HG03097 (cell line): Measurements from ENCODE around the gene ERN1.

ENCODE experiments used
- ATAC-seq: cut with Tn5 transposase; IDR thresholded peaks from one replicate; pipeline ENCODE4 v1.9.1; 2021; ENCODE audit not compliant: unreplicated experiment, low FRiP score

The ERN1 gene

GRCh38 chr17:64039106-64039400, 90.9 kb downstream of the ERN1 start:
- no peak for ATAC-seq

GRCh38 chr17:64038331-64039105, 91.4 kb downstream of the ERN1 start:
- ATAC-seq: no peak

DNA sequence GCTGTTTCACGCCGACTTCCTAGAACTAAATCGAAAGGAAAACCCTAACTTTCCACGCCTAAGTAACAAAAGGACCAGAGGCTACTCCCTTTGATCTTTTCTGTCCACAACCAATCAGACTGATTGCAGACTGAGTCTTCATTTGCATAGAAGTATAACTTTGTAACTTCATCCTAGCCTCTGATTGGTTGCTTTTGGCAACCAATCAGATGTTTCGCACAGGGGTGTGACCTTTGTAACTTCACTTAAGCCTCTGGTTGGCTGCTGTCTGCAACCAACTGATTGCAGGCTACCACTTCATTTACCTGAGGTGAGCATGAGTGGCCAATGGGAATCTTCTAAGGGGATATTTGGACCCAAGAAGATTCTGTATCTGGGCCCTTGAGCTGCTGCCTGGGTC, 92.1 kb downstream of the ERN1 start:
- no peak for ATAC-seq

GRCh38 chr17:64037180-64037579, 92.8 kb downstream of the ERN1 start:
- ATAC-seq: no peak

GRCh38 chr17:64036198-64036922, 93.6 kb downstream of the ERN1 start:
- ATAC-seq: no peak

- no peak for ATAC-seq
These were observed 97.9 kb downstream of the ERN1 start for GRCh38 chr17:64032081-64032480.

DNA sequence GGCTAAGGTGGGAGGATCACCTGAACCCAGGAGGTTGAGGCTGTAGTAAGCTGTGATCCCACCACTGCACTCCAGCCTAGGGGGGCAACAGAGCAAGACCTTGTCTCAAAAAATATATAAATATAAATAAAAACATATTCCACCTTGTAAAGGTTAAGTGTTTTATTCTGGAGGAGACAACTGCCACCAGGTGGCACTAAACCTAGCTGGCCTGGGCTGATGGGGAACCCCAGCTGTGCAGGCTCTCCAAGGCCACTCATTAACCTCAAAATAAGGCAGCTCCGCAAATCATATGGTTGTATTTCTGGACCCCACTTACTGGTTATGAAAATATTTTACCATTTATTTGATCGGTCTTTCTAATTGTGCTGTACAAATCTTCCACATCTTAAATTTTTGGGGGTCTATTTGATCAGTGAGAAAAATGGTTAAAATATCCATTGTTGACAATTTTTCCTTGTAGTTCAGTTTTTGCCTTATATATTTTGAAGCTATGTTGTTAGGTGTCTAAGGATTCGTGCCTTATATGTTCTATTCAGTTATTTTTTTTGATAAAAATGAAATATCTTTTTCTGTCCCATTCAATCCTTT, 101.0 kb downstream of the ERN1 start:
- no peak for ATAC-seq

- ATAC-seq: peak; percentile 43
These were observed 104.1 kb downstream of the ERN1 start for GRCh38 chr17:64025732-64026294.

DNA sequence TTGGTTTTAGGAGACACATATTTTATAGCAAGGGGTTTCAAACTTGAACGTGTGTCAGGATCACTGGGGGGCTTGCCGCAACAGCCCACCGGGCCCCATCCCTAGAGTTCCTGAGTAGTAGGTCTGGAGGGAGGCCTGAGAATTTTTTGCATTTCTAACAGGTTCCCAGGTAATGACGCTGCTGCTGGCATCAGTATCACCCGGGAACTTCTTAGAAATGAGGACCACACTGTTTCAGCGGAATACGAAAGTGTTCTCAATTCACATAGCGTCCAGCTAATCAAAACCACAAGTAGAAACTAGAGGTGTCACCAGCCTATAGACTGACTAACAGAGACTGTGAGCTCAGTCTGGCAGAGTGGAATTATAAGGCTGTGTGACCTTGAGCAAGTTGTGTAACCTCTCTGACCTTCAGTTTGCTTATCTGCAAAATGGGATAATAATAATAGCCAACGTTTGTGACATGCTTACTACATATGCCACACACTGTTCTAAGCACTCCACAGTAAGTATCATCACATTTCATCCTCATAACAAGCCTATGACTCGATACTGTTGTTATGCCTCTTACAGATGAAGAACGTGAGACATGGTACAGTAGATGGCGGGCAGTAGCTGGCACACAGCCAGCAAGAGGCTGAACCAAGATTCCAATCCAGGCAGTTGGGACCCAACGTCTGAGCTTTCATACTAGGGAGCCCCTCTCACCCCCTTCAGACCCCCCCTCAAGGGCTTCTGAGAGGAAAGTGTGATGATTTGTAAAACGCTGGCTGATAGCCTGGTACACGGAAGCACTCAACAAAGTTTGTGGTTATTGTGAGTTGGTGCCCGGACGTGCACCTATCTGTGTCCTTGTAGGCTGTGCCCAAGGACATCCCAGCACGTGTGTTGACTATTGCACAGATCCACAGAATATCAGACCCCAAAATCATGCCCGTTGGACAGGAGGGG, 104.9 kb downstream of the ERN1 start:
- no peak for ATAC-seq

DNA sequence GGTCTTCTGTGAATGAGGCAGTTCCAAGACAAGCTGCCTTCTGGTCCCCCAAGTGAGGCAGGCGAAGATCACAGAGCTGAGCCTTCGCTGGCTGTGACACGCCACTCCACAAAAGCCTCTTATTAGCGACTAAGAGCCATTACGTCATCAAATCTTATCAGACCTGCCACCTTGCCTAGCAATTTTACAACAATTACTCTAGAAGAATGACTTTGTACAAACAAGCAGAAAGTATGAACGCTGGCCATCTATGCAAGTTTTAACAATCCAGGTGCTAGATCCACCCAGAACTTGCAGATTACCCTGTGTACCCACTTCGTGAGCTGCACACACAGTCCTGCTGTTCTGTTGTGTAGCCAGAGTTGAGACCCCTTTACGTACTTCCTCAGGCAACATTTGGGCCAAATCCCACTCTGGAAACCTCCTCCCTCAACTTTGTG, 105.7 kb downstream of the ERN1 start:
- no peak for ATAC-seq

DNA sequence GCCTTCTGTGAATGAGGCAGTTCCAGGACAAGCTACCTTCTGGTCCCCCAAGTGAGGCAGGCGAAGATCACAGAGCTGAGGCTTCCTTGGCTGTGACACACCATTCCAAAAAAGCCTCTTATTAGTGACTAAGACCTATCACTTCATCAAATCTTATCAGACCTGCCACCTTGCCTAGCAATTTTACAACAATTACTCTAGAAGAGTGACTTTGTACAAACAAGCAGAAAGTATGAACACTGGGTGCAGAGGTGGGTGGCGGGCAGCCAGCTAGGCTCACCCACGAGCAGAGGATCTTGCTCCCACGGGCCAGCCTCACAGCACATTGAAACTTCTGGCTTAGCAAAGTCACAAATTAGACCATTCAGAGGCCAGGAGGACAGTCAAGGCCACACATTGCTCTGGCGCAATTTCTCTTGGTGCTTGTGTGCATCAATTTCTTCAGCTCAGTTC, 107.3 kb downstream of the ERN1 start:
- no peak for ATAC-seq

- peak; percentile 48 for ATAC-seq
These were observed 109.7 kb downstream of the ERN1 start, which contains the start of gene ICAM2 for GRCh38 chr17:64020056-64020766. Gene ICAM2 (minus strand): TSS chr17:64020633. CDS start chr17:64006691, 13,942 bp downstream.

- ATAC-seq: peak; percentile 1
These were observed 110.4 kb downstream of the ERN1 start for GRCh38 chr17:64019551-64019961.

DNA sequence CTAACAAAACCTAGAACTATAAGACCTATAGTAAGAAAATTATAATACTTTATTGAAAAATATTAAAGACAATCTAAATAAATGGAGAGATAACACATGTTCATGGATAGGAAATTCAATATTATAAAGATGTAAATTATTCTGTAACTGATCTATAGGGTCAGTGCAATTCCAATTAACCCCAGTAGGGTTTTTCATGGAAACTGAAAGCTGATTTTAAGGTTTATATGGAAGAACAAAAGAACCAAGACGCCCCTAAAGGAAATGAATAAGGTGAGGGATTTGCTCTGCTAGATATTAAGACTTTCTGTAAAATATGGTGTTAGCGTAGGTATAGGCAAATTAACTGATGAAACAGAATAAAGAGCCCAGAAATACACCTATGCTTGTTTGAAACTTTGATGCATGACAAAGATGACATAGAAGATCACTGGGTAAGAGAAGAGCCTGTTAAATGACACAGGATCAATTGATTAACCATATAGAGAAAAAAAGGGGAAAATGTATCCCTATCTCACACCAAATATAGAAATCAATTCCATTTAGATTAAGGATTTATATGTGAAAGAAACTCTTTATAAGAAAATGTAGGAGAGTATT, 112.5 kb downstream of the ERN1 start:
- no peak for ATAC-seq

DNA sequence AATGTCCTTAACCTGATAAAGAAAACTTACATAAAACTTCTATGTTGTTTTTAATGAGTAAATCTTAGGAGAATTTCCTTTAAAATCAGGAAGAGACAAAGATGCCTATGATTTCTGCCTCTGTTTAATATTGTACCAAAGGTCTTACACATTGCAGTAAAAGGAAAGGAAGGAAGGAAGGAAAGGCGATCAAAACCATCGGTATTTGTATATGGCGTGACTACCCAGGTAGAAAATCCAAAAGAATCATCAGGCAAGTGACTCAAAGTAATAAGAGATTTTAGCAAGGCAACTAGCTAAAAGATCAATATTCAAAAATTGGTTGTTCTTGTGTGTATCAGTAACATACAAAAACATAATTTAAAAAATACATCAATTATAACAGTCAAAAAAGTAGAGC, 113.0 kb downstream of the ERN1 start:
- ATAC-seq: no peak

DNA sequence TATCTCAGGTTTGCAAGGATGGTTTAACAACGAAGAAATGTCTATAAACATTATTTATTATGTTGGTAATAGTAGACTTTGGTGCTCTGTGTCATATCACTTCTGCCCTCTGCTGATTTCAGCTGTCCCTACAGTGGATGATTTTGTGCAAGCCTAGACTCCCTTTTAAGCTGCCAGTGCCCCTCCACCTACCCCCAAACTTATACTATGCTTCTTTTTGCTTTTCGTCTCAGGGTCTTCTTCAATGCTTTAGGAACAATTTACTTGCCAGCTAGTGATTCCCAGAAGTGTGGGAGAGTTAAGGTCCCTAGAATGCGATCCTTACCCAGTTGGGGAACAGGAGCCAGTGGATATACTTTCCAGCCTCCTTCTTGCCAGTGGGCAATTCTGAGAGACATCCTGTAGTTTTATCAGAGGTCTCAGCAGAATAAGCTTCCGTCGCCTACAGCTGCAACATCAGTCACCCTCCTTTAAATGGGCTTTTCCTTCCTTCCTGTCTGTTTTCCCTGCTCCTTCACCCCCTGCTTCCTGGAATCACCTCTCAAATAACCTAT, 113.6 kb downstream of the ERN1 start:
- ATAC-seq: no peak

GRCh38 chr17:64015447-64015846, 114.5 kb downstream of the ERN1 start:
- ATAC-seq: no peak

DNA sequence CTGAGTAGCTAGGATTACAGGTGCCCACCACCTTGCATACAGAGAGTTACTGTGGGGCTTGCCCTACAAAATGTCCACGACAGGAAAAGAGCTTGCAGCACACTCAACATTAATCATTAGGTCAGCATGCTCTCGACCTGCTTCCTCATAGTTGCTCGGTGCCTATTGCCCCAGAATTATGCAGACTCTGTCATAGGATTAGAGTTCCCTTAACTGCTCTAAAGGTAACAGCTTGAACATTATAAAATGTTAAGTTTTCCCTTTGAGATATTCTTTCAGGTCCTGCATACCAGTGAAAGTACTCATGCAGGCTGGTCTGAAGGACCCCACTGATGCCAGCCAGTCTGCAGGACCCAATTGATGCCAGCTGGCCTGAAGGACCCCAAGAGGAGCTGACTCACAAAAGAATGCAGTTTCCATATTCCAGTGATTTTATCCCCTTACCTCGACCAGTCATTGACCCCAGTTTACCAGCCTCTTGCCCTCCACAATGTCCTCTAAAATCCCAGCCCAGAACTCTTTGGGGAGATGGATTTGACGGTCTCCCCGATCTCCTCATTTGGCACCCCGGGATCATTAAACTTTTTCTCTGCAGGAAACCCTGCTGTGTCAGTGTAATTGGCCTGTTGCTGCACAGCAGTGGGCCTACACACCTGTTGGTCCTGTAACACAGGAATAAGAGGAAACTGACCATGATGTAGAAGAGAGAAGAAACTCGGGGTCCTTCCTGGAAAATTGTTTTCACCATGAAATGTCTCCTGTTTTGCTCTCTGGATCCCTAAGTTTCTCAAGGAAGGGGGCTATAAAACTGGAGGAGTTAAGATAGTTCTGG, 120.2 kb downstream of the ERN1 start:
- no peak for ATAC-seq
